HG02678 (cell line): ENCODE measurements around the gene DNAJB11.
"Not testable (repeated sequence)": the region's sequence is repeated elsewhere in the genome, so short reads cannot be mapped to it uniquely, and the experiment has no call there.

ENCODE experiments used
- ATAC-seq: cut with Tn5 transposase; IDR thresholded peaks from one replicate; pipeline ENCODE4 v1.9.1; 2021; ENCODE audit warnings: mild to moderate bottlenecking, moderate library complexity; ENCODE audit not compliant: unreplicated experiment

DNAJB11 gene

DNA sequence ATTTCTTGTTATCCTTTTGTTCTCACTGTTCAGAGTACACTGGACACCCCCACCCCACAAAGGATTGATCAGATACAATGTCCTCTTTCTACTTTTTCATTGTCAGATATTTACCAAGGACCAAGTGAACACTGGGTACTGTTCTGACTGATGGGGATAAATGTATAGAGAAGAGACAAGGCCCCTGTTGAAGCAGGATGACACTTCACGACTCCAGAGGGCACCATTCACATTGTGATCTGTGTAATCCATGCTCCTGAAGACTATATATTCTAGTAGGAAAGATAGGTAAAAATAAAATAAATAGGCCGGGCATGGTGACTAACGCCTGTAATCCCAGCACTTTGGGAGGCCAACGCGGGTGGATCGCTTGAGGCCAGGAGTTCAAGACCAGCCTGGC lies 19.1 kb upstream of the DNAJB11 start:
- ATAC-seq: no peak

- ATAC-seq: no peak
These were observed 18.0 kb upstream of the DNAJB11 start for GRCh38 chr3:186552408-186553031.

GRCh38 chr3:186564586-186564985 lies 5.9 kb upstream of the DNAJB11 start:
- ATAC-seq: no peak

- ATAC-seq: no peak
These were observed 3.8 kb upstream of the DNAJB11 start for GRCh38 chr3:186566772-186567071.

GRCh38 chr3:186567072-186567921 lies 3.2 kb upstream of the DNAJB11 start, which contains the start of gene TBCCD1:
TSS of gene TBCCD1 (minus strand) at chr3:186567339. CDS start at chr3:186564329, 3,010 bp downstream.
- peak; percentile 43 for ATAC-seq

- ATAC-seq: not testable (repeated sequence)
These were observed 1.2 kb upstream of the DNAJB11 start for GRCh38 chr3:186569361-186569760.

GRCh38 chr3:186569779-186570095 lies 783 bp upstream of the DNAJB11 start:
- no peak for ATAC-seq

GRCh38 chr3:186570941-186571643 lies 572 bp downstream of the DNAJB11 start:
- ATAC-seq: no peak

DNA sequence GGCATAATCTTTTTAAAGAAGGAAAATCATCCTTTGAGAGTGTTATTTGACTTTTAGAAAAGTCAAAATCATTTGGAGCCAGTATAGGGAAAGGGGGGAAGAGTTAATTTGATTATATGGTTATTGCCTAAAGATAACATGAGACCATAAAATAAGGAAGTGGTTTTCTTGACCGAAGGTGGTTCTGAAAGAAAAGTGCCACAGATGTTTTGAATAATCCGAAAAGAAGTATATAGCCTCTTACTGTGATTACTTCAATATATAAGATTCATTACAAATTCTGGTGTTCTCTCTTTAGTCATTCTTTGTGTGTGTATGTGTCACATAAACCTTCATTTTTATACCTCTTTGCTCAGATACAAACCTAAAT lies 1.1 kb downstream of the DNAJB11 start:
- no peak for ATAC-seq

DNA sequence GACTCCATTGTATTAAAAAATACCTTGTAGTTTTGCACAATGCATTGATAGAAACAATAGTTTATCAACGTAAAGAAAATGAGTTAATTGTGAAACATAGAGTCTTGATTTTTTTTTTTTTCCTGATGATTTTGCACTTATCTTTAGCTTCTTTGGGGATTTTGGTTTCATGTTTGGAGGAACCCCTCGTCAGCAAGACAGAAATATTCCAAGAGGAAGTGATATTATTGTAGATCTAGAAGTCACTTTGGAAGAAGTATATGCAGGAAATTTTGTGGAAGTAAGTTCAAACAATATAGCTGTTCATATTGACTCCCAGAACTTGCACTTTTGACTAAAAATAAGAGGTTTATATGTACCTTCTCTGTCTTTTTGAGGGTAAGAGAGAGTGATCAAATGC lies 7.0 kb downstream of the DNAJB11 start:
- no peak for ATAC-seq

DNA sequence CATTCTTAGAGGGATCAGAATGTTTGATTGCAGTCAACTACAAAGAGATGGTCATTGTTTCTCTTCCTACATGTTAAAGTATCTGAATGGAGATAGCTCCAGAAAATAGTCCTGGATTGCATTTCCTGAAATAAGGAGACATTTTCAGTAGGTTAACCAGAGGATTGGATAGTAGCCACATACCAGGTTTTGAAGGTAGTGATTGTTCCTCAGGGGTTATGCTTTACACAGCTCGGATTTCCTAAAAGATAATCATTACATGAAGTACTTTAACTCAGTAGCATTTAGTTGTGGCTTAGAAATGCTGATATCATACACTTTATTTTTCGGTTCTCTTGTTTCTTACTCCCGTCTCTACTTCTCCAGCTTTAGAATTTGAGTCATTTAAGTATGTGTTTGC lies 10.3 kb downstream of the DNAJB11 start:
- ATAC-seq: no peak

- ATAC-seq: no peak
These were observed 12.0 kb downstream of the DNAJB11 start for GRCh38 chr3:186582541-186582940.

GRCh38 chr3:186583831-186584230 lies 13.3 kb downstream of the DNAJB11 start:
- no peak for ATAC-seq

- not testable (repeated sequence) for ATAC-seq
These were observed 15.7 kb downstream of the DNAJB11 start for GRCh38 chr3:186586245-186586644.

DNA sequence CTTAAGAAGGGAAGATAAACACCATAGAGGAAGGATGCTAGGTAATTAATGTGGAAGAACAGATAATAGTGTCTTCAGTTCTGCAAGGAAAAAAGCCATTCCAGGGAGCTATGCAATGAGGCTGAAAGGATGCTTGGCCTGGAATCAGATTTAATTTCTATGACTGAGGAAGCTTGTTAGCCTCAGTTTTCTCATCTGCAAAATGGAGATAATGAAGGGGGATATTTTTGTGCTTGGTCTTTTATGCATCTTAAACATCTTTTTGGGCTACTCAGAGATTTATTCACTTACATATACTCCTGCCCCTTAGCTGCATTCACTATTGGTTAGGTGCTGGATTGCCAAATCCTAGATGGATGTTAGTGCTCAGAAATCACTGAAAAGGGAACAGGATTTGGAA lies 16.7 kb downstream of the DNAJB11 start:
- no peak for ATAC-seq

GRCh38 chr3:186588632-186589031 lies 18.1 kb downstream of the DNAJB11 start:
- ATAC-seq: no peak

- ATAC-seq: no peak
These were observed 18.6 kb downstream of the DNAJB11 start for GRCh38 chr3:186589121-186589520.

DNA sequence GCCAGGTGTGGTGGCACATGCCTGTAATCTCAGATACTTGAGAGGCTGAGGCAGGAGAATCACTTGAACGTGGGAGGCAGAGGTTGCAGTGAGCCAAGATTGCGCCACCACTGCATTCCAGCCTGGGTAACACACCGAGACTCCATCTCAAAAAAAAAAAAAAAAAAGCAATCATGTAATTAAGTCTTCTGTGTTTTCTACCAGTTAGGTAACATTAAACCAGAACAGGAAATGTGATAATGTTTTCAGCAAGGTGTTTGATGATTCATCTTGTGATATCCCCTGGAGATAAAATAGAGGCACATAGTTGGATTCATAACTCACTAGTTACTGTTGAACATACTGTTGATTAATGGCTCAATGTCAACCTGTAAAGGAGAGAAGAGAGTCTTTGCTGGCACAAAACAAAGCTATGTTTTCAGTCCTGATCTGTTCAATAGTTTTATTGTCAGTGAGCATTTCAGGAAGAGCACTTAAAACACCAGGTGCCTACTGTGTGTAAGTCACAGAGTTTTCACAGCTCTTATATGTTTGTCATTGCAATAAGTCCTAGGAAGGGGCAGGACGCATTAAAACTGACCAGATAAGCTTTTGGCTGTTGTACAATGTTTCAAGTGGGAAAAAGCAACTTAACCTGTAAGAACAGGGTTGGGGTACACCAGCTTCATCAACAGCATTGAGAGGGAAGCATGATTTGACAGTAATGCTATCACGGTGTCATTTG lies 19.5 kb downstream of the DNAJB11 start:
- ATAC-seq: no peak

GRCh38 chr3:186590580-186591295 lies 20.2 kb downstream of the DNAJB11 start:
- ATAC-seq: no peak

DNA sequence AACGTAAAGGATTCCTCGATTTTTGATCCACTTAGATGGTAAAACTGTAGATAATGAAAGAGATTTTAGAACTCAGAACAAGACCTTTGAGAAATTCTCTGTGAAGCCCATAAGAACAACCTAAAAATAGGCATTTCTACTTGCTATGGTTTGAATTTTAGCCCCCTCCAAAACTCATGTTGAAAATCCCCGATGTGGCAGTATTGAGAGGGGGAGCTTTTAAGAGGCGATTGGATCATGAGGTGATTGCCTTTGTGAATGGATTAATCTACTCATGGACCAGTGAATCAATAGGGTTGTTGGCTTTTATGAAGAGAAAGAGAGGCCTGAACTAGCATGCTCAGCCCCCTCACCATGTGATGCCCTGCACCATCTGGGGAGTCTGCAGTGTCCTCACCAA lies 22.2 kb downstream of the DNAJB11 start:
- ATAC-seq: no peak

DNA sequence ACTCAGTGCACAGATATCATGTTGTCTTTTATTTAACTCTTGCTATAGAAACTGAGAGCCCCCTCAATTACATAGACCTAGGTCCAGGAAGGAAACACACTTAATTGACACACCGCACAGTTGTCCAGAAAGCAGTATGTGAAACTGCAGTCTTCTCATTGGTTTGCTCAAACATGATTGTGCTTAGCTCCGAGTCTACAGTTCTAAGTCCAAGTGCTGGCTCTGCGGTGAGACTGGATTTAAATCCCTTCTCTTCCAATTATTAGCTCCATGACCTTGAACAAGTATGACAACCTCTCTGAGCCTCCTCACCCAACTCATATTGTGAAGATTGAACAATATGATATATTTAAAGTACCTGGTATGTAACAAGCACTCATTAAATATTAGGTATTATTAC lies 23.3 kb downstream of the DNAJB11 start:
- no peak for ATAC-seq
